HG03196 (cell line): ENCODE results near the gene CDH4.

ENCODE experiments used
- ATAC-seq: cut with Tn5 transposase; IDR thresholded peaks from one replicate; pipeline ENCODE4 v1.9.1; 2021; ENCODE audit not compliant: unreplicated experiment

CDH4 gene

DNA sequence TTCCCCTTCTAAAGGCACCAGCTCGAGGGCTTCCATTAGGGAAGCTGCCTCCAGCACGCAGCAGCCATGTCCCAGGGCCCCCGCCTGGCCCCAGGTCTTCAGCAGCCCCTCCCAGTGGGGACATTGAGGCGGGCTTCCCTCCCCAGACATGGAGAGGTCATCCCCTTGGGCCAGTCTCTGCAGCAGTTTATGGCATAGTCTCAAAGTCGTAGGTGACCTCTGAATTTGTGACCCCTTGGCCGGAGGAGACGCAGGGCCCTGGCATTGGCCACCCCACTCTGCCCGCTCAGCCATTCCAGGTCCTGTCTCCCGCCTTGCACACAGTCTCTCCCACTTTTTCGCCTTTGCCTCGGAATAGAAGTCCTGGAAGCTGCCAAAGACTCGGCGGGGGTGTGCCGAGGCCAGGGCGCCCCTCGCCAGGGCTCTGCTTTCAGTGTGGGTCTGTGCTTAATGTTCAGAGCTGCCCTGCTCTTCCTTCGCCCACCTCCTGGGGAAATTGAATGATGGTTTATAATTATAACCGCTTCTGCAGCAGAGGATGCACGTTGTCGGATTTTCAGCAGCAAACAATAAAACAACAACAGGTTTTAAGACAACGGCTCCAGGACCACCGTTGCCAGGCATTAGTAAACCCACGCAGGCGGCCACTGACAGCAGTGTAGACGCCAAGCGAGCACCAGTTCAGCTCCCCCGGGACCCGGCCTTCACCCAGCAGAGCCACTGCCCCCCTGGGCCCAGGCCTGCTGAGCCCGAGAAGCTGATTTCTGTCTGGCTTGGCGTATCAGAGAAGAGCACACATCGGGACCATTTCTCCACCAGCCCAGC is 626.6 kb downstream of the CDH4 start:
- ATAC-seq: no peak

DNA sequence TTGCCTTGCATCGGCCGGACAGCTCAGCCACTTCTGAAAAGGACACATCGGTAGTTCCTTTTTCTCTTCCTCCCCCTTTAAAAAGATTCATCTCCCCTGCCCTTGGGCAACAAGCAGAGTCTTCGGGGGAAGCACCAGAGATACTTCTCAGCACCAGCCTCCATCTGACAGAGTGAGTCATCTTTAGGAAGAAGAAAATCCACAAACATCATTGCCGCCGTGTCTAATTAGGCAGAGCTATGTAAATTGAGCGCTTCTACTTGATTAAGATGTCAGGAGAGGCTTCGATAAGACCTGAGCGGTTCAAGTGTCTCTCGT is 627.2 kb downstream of the CDH4 start:
- ATAC-seq: no peak

DNA sequence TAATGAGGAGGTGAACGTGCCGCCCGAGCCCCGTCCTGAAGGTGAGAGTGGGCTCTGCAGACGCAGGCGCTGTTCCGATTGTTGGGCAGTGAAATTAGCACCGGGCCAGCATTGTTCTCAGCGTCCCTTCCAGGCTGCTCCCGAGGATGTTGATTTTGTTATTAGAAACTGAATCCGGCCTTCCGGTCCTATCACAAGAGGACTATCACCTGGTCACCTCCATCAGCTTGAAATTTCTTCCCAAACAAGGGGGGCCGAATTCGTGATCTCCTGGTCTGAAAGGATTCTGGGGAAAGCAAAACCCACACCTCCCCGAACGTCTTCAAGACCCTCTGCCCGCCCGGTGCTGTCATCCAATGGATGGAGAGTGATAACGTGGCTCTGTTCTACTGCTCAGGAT is 627.6 kb downstream of the CDH4 start:
- no peak for ATAC-seq

DNA sequence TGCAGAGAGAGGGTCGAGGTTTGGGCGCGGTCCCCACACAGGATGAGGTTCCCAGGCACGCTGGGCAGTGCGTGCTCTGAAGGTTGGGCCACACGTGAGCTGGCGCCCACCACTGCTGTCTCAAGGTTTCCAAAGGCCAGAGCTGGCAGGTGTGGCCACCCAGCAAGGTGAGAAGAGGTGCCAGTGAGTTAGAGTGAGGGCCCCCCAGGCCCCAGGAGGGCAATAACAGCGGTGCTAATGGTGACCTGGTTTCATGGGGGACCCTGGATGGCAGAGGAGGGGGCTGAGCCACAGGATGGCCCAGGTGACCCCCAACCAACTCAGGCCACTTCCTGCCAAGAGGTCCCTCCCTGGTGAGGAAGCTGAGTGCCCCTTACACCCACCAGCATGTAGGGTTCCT is 628.6 kb downstream of the CDH4 start:
- ATAC-seq: no peak

DNA sequence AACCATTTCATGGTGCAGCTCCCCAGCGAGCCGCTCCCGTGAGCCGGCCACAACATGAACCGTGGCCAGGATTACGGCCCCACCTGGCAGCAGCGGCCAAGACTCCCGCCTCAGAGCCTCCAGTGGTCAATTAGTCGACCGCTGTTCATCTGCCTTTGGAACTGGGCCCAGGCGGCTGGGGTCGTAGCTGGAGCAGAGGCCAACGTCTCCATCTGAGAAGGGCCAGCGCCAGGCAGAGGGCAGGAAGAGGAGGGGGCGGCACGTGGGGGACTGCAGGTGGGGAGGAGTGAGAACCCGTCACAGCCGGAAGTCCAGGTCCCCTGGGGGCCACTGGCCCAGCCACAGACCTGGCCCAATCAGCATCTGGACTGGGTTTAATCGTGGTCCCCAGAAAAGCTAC is 629.4 kb downstream of the CDH4 start:
- ATAC-seq: no peak

DNA sequence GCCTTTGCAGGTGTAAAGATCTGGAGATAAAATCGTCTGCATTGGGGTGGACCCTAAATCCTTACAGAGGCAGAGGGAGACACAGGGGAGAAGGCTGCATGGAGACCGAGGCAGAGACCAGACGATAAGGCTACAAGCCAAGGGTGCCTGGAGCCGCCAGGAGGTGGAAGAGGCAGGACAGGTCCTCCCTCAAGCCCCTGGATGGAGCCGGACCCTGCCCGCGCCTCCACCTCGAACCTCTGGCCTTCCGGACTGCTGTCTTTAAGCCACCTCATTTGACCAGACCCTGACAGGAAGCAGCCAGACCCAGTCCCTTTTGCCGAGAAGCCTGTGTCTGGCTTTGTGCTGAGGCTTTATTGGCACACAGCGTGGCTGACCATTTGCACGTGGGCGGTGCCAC is 629.8 kb downstream of the CDH4 start:
- ATAC-seq: no peak

DNA sequence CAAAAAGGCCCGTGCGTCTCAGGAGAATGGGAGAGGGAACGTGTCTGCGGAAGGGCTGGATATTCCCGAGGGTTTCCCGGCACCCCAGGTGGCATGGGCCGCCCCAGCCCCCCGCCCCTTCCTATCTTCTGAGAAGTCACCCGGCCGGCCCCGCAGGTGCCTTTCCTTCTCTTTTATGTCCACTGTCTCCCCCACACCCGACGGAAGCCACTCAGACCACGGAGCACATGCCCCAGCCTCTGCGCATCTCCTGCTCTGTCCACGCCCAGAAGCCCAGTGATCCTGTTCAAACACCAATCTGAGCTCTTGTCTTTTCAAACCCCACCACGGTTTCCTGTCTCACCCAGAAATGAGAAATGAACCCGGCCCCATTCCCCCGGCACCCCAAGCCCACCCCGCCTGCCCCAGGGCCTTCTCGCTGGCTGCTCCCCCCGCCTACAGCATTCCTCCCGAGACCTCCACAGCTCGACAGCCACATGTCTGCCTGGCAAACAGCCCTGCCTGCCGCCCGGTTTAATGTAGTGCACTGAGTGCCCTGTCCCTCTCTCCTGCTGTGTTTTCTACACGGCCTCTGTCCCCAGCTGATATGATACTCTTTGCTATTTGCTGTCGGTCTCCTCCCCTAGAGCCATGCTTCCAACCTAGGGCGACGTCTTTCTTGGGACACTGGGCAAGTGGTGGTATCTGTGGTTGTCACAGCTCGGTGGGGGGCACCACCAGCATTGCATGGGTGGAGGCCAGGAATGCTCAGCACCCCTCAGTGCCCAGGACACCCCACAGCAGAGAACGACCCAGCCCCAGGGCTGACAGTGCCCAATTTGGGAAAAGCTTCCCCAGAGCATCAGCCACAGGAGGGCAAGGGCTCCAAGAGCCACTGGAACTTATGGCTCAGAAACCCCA is 630.9 kb downstream of the CDH4 start:
- ATAC-seq: no peak

DNA sequence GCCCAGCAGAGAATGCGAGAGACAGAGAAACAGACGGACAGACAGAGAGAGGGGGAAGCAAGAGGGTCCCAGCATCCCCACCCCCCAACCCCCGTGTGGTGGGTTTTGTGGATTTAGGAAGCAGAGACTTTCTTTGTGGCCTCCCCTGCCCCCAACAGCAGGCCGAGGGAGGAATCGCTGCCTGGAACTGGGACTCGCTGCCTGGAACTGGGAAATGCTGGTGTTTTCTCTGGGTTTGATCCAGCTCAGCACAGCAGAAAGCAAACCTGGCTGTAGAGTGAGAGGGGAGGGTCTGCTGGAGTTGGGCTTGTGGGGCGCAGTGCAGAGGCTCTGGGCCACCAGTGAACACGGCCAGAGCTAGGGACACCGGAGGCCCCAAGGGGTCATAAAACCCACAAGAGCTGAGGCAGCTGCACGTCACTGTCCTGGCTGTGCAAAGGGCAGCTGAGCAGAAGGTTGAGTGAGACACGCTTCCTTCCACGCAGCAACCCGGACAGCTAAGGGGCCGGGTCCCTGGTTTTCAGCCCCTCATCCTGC is 631.9 kb downstream of the CDH4 start:
- no peak for ATAC-seq

DNA sequence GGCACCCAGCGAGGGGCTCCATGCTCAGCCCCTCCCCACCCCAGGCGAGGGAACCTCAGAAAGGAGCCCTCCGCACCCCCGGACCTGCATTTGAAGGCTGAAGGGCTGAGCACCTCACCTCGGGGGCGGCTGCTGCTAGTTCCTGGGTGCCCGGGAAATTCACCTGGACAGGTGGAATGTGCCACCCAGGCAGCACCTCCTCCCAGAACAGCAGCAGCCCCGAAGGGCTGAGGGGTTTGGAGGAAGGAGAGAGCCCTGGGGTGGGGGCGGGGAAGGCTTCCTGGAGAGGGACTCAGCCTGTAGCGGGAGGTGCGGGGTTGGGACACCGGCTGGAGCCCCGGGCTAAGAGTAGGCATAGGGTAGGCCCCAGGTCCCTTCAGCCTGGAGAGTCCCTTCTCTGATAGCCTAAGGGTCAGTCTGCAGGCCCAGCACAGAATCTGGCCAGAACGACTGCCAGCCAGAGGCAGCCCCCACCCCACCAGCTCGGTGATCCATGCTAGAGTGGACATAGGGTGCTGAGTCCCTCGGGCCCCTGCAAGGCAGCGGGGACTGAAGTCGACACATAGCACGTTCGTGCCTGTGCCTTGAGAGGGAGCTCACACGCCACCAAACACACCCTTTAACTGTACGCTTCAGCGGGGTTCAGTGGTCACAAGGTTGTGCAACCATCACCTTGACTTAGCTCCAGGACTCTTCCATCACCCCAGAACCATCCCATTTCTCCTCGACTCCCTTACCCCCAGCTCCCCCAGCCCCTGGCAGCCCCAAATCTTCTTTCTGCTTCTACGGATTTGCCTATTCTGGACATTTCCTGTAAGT is 632.7 kb downstream of the CDH4 start:
- no peak for ATAC-seq

DNA sequence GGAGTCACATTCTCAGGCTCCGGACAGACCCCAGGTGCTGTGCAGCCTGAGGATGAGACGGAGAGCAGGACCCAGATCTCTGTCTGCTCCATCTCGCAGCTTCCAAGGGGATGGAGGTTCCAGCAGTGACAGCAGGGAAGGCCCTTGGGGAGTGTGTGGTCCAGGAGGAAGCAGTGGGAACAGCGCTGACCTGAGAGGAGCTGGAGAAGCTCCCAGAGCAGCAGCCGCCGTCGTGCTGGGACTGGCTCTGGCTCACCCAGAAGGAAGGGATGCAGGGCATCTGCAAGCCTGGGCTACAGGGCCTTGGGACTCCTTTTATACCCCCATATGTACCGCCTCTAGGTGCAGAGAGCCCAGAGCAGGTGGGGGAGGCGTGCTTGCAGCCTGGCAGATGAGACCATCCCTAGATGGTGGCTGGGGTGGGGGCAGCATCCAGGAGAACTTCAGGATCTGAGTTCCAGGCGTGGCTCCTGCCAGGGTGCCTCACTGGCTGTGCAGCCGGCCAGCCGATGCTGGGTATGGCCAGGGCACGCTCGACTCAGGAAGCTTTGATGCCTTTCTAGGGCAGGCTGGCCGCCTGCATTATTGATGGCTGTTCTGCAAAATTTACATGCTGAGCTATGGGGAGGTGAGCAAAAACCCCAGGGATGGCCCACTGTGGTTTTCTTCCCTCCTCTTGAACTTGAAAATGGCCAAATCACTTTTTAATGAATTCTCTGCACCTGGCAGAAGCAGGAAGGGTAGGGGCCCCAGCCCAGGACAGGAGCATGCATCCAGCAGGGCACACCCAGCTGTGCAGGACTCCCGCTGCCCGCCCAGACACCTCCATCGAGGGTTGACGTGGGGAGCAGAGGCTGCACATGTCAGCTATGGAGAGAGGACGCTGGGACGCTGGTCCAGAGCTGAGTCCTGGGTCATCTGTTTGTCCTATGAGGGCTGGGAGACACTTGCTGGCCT is 634.0 kb downstream of the CDH4 start:
- ATAC-seq: no peak

DNA sequence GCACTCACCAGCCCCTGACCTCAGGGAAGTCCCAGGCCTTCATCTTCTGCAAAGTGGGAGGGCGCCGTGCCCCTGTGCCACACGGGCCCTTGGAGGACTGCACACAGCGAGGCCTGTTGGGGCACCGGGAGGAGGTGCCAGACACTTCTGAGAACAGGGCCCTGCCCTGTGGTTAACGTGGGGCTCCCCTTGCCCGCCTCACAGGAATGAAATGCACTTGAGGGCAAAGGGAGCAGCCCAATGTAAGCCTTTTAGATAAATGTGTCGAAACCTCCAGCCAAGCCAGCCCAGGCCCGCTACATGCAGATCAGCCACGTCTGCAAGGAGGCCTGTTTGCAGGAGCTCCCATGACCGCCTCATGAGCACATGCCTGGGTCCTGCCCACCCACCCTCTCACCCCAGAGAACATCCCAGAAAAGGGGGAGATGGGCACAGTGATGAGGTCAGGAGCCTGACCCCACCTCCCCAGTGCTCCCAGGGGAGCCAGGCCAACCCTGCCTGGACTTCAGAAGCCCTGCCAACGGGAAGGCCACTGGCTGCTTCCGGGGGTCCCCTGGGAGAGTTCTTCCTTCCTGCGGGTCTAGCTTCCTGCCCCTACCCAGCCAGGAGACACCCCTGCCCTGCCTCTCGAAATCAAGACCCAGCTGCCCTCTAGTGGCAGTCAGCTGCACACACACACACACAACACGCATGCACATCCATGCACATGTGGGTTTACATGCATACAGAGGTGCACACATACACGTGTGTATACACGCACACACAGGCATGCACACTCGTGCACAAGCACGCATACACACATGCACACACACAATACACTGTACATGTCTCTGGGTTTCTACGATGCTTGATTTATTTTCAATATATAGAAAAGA is 634.9 kb downstream of the CDH4 start:
- no peak for ATAC-seq

DNA sequence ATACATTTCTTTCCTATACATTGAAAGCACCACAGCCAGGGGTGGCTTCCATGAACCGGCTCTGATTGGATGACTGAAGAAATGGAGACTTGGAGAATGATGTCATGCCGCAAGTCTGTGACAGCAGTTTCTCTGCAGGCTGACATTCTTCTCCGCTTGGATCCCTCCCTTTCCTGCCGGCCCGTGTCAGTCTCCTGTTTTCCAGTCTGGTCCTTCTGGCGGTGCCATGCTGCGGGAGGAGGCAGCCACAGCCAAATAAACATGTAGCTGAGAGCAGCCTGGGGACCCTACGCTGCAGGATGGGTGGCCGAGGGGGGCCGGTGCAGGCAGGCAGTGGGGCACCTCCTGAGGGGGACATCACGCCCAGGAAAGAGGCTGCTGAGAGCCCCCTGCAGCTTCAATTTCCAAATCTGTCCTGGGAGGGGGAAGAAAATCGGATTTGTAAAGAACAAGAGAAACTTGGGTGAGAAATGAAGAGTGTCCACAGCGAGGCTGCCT is 635.6 kb downstream of the CDH4 start:
- ATAC-seq: no peak

DNA sequence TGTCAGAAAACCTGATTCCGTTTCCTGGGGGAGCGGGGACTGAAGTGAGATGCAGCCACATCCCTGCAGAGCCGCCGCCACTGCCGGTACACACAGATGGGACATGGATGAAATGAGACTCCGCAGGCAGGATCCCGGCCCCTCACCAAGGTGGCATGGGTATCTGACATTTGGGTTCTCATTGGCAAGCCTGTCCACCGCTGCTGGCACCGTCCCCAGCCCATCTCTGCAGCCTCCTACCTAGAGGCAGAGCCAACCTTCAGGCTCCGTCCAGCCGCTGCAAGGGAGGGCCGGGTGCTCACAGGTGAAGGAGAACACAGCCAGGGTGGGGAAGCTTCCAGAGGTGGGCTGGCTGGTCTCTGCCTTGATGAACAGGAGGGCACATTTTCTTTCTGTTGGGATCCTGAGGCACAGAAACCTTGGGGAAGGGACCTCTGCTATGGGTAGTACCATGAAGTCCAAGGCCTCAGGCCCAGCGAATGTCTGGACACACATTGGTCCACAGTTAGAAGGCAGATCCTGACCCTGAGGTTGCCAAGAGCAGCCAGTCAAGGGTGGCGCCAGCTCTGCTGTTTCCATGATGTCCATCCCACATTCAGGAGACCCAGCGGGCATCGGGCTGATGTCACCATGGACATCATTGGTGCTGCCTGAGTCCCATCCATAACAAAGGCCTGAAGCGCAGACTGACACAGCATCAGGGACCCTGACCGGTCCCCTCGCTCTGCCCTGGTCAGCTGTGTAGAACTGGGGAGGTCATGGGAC is 636.2 kb downstream of the CDH4 start:
- ATAC-seq: no peak

DNA sequence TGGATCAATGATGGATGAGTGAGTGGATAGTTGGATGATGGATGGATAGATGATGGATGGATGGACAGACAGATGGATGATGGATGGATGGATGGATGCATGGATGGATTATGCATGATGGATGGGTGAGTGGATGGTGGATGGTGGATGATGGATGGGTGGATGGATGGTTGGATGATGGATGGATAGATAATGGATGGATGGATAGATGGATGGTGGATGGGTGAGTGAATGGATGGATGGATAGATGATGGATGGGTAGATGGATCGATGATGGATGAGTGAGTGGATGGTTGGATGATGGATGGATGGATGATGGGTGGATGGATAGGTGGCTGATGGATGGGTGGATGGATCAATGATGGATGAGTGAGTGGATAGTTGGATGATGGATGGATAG is 637.6 kb downstream of the CDH4 start:
- no peak for ATAC-seq

DNA sequence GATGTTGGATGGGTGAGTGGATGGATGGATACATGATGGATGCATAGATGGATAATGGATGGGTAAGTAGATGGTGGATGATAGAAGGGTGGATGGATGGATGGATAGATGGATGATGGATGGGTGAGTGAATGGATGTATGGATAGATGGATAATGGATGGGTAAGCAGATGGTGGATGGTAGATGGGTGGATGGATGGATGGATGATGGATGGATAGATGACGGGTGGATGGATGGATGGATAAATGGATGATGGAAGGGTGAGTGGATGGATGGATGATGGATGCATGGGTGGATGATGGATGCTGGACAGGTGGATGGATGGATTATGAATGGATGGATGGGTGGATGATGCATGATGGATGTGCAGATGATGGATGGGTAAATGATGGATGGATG is 638.1 kb downstream of the CDH4 start:
- no peak for ATAC-seq

DNA sequence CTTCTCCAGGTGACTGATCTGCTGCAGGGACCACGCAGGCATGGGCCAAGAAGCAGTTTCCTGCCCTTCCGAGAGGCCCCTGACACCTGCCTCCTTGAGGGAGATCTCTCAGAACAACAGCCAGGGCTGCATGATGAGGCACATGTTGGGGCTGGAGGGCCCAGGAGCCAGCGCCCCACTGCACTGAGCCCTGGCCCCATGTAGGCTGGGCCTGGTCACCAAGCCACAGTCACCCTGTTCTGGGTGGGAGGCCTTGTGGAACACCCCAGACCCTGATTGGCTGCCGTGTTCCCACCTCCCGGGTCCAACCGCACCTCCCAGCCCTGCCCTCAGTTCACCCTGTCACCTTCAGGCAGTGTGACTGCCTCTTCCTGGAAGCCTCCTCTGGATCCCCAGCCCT is 639.4 kb downstream of the CDH4 start:
- ATAC-seq: no peak

DNA sequence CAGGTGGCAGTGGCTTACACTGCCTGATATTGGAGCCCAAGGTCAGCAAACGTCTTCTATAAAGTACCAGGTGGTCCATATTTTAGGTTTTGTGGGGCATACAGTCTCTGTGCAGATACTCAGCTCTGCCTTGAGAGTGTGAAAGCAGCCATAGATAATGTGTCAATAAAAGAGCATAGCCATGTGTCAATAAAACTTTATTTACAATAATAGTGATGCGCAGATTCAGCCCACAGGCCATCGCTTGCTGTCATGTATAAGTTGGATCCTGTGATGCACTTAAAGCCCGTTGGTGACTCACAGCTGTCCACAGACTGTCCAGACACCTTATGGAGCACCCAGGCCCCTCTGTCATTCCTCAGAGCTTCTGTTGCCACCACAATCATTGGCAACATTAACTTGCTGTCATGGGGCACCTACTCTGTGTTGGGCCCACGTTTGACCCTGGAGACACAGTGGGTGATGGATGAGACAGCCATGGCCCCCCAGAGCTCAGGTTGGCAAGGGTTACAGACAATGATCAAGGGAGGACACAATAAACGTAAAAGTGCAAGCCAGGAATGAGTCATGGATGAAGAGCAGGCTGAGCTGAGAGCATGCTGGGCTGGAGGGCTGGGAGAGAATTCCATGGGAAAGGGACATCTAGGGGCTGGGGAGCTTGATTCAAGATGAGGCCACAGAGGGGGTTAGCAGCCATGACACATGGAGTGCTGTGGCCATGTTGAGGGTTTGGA is 640.0 kb downstream of the CDH4 start:
- ATAC-seq: no peak

DNA sequence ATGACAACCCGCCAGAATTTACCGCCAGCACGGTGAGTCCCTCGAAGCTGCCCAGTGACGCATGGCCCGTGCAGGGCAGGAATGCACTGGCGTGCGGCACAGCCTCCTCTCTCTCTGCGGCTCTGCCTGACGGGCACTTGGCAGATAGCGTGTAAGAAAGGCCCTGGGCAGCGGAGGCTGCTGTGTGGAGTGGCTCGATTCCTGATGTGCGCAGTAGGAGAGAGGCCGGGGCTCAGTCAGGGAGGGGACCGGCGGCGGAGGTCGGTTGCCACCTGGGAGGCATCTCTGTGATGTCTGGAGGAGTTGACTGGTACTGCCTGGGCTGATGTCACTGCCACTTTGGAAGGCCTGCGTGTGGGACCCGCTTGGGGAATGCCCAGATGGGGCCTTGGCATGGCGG is 643.0 kb downstream of the CDH4 start:
- ATAC-seq: no peak
